GM23338 (cell line): ENCODE measurements around the gene NRIP1. TPM values are rescaled to one million over a fixed set of nuclear protein-coding genes. Genes with fewer than 3 reads are reported as not detected.

ENCODE experiments used
- ATAC-seq: fragments of 200-7000 bp; cut with Tn5 transposase; 3 replicates; pipeline ENCODE4 v1.9.1; 2020
- DNase-seq: peaks from one replicate; pipeline ENCODE4 v3.0.0-alpha.2; 2015; ENCODE audit warnings: low spot score
- H2AFZ ChIP-seq: fragments of 200-600 bp; sonication (generic); 2 replicates; pipeline ENCODE4 v1.8.0; 2016; ENCODE audit warnings: antibody characterized with exemption, mild to moderate bottlenecking, moderate library complexity
- H3F3A ChIP-seq: fragments of 200-600 bp; sonication (generic); replicated peaks from 2 replicates; pipeline ENCODE4 v1.8.0; 2017; ENCODE audit warnings: antibody characterized with exemption, mixed run types, low read depth
- H3K27ac ChIP-seq: fragments of 200-600 bp; sonication (generic); 2 replicates; pipeline ENCODE4 v1.6.1; 2016; ENCODE audit warnings: low read depth
- H3K27me3 ChIP-seq: fragments of 200-600 bp; sonication (generic); 2 replicates; pipeline ENCODE4 v1.8.0; 2016; ENCODE audit warnings: mild to moderate bottlenecking, mixed run types, moderate library complexity; ENCODE audit not compliant: insufficient read depth
- H3K36me3 ChIP-seq: fragments of 200-600 bp; sonication (generic); 2 replicates; pipeline ENCODE4 v1.8.0; 2016; ENCODE audit warnings: mild to moderate bottlenecking; ENCODE audit not compliant: insufficient read depth
- H3K4me1 ChIP-seq: fragments of 200-600 bp; sonication (generic); 2 replicates; pipeline ENCODE4 v1.8.0; 2016; ENCODE audit warnings: mild to moderate bottlenecking, moderate library complexity; ENCODE audit not compliant: insufficient read depth
- H3K4me2 ChIP-seq: fragments of 200-600 bp; sonication (generic); 2 replicates; pipeline ENCODE4 v1.7.1; 2017; ENCODE audit warnings: mixed run types
- H3K4me3 ChIP-seq: fragments of 200-600 bp; sonication (generic); 2 replicates; pipeline ENCODE4 v1.6.1; 2016; ENCODE audit warnings: mixed run types
- H3K79me2 ChIP-seq: fragments of 200-600 bp; sonication (generic); replicated peaks from 2 replicates; pipeline ENCODE4 v1.8.0; 2017; ENCODE audit warnings: mild to moderate bottlenecking; ENCODE audit not compliant: insufficient read depth
- H3K9me2 ChIP-seq: fragments of 200-600 bp; sonication (generic); 2 replicates; pipeline ENCODE4 v1.8.0; 2017; ENCODE audit not compliant: insufficient read depth
- H4K20me1 ChIP-seq: fragments of 200-600 bp; sonication (generic); replicated peaks from 2 replicates; pipeline ENCODE4 v1.8.0; 2017; ENCODE audit warnings: mild to moderate bottlenecking; ENCODE audit not compliant: insufficient read depth
- H3K27ac Mint-ChIP-seq: 2 replicates; pipeline ENCODE4 v1.8.0; 2020; ENCODE audit warnings: inconsistent platforms, mild to moderate bottlenecking, moderate library complexity, mixed read lengths
- H3K27me3 Mint-ChIP-seq: 3 replicates; pipeline ENCODE4 v1.8.0; 2022; ENCODE audit warnings: low read depth, mild to moderate bottlenecking, moderate library complexity, mixed read lengths, inconsistent platforms; ENCODE audit not compliant: insufficient read depth, poor library complexity
- H3K36me3 Mint-ChIP-seq: 3 replicates; pipeline ENCODE4 v1.8.0; 2021; ENCODE audit warnings: low read depth, mild to moderate bottlenecking, inconsistent platforms, moderate library complexity, mixed read lengths
- H3K4me1 Mint-ChIP-seq: 3 replicates; pipeline ENCODE4 v1.8.0; 2020; ENCODE audit warnings: mild to moderate bottlenecking, inconsistent platforms, mixed read lengths
- H3K4me3 Mint-ChIP-seq: 3 replicates; pipeline ENCODE4 v1.8.0; 2021; ENCODE audit warnings: moderate library complexity, mild to moderate bottlenecking, inconsistent platforms, mixed read lengths
- H3K9me3 Mint-ChIP-seq: 3 replicates; pipeline ENCODE4 v1.8.0; 2020; ENCODE audit warnings: moderate library complexity, mild to moderate bottlenecking, inconsistent platforms, mixed read lengths
- CREB1 ChIP-seq: fragments of 250-450 bp; sonication (Bioruptor Pico); IDR thresholded peaks from 2 replicates; pipeline ENCODE4 v1.5.0; 2020; ENCODE audit warnings: low read depth, mild to moderate bottlenecking, moderate library complexity
- EZH2 ChIP-seq: fragments of 200-600 bp; sonication (generic); IDR thresholded peaks from one replicate; pipeline ENCODE4 v1.8.0; 2017; ENCODE audit warnings: antibody characterized with exemption, mild to moderate bottlenecking, low read depth; ENCODE audit not compliant: unreplicated experiment
- EZH2phosphoT487 ChIP-seq: fragments of 200-600 bp; sonication (generic); IDR thresholded peaks from one replicate; pipeline ENCODE4 v1.8.1; 2018; ENCODE audit warnings: antibody characterized with exemption; ENCODE audit not compliant: unreplicated experiment
- JUNB ChIP-seq: IDR thresholded peaks from one replicate; pipeline ENCODE4 v1.6.1; 2016; ENCODE audit warnings: antibody characterized with exemption; ENCODE audit not compliant: unreplicated experiment
- NANOG ChIP-seq: IDR thresholded peaks from 2 replicates; pipeline ENCODE4 v1.6.1; 2016; ENCODE audit warnings: antibody characterized with exemption, borderline replicate concordance
- STAT1 ChIP-seq: IDR thresholded peaks from one replicate; pipeline ENCODE4 v1.6.1; 2016; ENCODE audit warnings: antibody characterized with exemption; ENCODE audit not compliant: unreplicated experiment
- ZNF114 ChIP-seq: fragments of 250-450 bp; sonication (Bioruptor Pico); IDR thresholded peaks from 2 replicates; pipeline ENCODE4 v1.5.0; 2020; ENCODE audit warnings: mild to moderate bottlenecking, moderate library complexity
- ZNF331 ChIP-seq: fragments of 250-450 bp; sonication (Bioruptor Pico); IDR thresholded peaks from 2 replicates; pipeline ENCODE4 v1.5.0; 2020; ENCODE audit warnings: low read depth, mild to moderate bottlenecking, moderate library complexity
- polyA plus RNA-seq: library from polyadenylated mRNA; unstranded; fragments of >200 nt; fragmentation: Nextera tagmentation; extraction: Ambion mirVana; gene quantifications from 2 replicates; pipeline ENCODE4 v1.2.1, GENCODE V29; 2016
- total RNA-seq: library from RNA; depleted of rRNA; stranded (reverse); fragments of >200 nt; shearing (Covaris generic); gene quantifications from 2 replicates; pipeline ENCODE4 v1.2.3, GENCODE V29; 2014
- TF ChIP-seq, protein P1 (sequence below): IDR thresholded peaks from one replicate; pipeline ENCODE4 v1.6.1; 2018; ENCODE audit warnings: antibody characterized with exemption; ENCODE audit not compliant: unreplicated experiment
- TF ChIP-seq, protein P2 (sequence below), 2 experiments: fragments of 200-600 bp in 1 of 2; sonication (generic) in 1 of 2; conservative IDR thresholded peaks; 2 replicates each; pipeline versions ENCODE4 v1.5.1 to v1.6.1; 2016 to 2017; ENCODE audit warnings: antibody characterized with exemption in 2 of 2, low read depth in 2 of 2, mild to moderate bottlenecking in 2 of 2, moderate library complexity in 1 of 2
- TF ChIP-seq, protein P3 (sequence below): IDR thresholded peaks from 2 replicates; pipeline ENCODE4 v1.6.1; 2016; ENCODE audit warnings: antibody characterized with exemption
- TF ChIP-seq, protein P4 (sequence below): fragments of 250-450 bp; sonication (Bioruptor Pico); IDR thresholded peaks from 2 replicates; pipeline ENCODE4 v1.5.0; 2020; ENCODE audit warnings: mild to moderate bottlenecking, moderate library complexity

Gene NRIP1
- total and polyA plus RNA-seq, 2 experiments from 2014 or later = 3.0 to 9.0 TPM

DNA sequence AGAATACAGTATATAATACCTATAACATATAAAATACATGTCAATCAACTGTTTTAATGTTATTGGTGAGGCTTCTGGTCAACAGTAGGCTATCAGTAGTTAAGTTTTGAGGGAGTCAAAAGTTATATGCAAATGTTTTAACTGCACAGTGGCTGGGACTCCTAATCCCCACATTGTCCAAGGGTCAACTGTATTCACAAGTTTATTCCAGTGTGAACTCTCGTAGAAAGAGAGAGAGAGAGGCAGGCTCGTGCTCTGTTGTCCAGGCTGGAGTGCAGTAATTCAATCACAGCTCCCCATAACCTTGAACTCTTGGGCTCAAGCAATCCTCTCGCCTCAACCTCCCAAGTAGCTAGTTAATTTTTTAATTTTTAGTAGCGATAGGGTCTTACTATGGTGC lies 66.0 kb downstream of the NRIP1 start (continued):
- TF ChIP-seq, protein P1, sequence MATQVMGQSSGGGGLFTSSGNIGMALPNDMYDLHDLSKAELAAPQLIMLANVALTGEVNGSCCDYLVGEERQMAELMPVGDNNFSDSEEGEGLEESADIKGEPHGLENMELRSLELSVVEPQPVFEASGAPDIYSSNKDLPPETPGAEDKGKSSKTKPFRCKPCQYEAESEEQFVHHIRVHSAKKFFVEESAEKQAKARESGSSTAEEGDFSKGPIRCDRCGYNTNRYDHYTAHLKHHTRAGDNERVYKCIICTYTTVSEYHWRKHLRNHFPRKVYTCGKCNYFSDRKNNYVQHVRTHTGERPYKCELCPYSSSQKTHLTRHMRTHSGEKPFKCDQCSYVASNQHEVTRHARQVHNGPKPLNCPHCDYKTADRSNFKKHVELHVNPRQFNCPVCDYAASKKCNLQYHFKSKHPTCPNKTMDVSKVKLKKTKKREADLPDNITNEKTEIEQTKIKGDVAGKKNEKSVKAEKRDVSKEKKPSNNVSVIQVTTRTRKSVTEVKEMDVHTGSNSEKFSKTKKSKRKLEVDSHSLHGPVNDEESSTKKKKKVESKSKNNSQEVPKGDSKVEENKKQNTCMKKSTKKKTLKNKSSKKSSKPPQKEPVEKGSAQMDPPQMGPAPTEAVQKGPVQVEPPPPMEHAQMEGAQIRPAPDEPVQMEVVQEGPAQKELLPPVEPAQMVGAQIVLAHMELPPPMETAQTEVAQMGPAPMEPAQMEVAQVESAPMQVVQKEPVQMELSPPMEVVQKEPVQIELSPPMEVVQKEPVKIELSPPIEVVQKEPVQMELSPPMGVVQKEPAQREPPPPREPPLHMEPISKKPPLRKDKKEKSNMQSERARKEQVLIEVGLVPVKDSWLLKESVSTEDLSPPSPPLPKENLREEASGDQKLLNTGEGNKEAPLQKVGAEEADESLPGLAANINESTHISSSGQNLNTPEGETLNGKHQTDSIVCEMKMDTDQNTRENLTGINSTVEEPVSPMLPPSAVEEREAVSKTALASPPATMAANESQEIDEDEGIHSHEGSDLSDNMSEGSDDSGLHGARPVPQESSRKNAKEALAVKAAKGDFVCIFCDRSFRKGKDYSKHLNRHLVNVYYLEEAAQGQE = no peak
- TF ChIP-seq CREB1 (CRISPR knock-in tag) = no peak

DNA sequence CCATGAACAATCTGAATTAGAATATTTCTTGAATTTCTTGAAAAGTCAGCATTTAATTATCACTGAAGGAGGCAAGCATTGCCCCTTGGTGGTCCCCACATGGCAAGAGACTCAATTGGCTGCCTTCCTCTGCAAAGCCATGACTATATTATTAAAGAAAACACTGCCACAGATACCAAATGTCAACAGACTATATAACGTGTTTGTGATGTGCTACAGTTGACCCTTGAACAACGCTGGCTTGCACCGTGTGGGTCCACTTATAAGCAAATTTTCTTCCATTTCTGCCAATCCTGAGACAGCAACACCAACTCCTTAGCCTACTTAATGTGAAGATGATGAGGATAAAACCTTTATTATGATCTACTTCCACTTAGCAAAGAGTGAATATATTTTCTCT lies 66.5 kb downstream of the NRIP1 start:
- DNase-seq = no peak
- no peaks in the 10 kb centered on the region for H3K36me3 ChIP-seq
- H3K4me2 ChIP-seq = no peak overlapping the region
- H3K4me1 ChIP-seq = peaks cover 25% of the 10 kb centered on the region
- H2AFZ ChIP-seq = no peak overlapping the region
- no peak overlapping the region for H3K27ac ChIP-seq
- Mint-ChIP-seq H3K4me3 (no peak overlapping the region), H3K27ac (no peak overlapping the region), H3K27me3 (peaks cover under 1% of the 10 kb centered on the region), H3K9me3 (no peaks in the 10 kb centered on the region), H3K4me1 (peaks cover 37% of the 10 kb centered on the region), H3K36me3 (no peaks in the 10 kb centered on the region)
- TF ChIP-seq JUNB = no peak
- no peak for TF ChIP-seq ZNF331 (CRISPR knock-in tag)
- no peak for TF ChIP-seq EZH2phosphoT487
- no peak for TF ChIP-seq ZNF114 (CRISPR knock-in tag)
- TF ChIP-seq, protein P2, sequence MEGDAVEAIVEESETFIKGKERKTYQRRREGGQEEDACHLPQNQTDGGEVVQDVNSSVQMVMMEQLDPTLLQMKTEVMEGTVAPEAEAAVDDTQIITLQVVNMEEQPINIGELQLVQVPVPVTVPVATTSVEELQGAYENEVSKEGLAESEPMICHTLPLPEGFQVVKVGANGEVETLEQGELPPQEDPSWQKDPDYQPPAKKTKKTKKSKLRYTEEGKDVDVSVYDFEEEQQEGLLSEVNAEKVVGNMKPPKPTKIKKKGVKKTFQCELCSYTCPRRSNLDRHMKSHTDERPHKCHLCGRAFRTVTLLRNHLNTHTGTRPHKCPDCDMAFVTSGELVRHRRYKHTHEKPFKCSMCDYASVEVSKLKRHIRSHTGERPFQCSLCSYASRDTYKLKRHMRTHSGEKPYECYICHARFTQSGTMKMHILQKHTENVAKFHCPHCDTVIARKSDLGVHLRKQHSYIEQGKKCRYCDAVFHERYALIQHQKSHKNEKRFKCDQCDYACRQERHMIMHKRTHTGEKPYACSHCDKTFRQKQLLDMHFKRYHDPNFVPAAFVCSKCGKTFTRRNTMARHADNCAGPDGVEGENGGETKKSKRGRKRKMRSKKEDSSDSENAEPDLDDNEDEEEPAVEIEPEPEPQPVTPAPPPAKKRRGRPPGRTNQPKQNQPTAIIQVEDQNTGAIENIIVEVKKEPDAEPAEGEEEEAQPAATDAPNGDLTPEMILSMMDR (conservative IDR thresholded peaks at IDR 0.05; ENCODE audit: low read depth in 2 of 2) = no peak
- TF ChIP-seq CREB1 (CRISPR knock-in tag) = no peak
- TF ChIP-seq EZH2 = no peak
- TF ChIP-seq, protein P3, sequence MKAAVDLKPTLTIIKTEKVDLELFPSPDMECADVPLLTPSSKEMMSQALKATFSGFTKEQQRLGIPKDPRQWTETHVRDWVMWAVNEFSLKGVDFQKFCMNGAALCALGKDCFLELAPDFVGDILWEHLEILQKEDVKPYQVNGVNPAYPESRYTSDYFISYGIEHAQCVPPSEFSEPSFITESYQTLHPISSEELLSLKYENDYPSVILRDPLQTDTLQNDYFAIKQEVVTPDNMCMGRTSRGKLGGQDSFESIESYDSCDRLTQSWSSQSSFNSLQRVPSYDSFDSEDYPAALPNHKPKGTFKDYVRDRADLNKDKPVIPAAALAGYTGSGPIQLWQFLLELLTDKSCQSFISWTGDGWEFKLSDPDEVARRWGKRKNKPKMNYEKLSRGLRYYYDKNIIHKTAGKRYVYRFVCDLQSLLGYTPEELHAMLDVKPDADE = no peak
- no peak for TF ChIP-seq STAT1
- TF ChIP-seq NANOG = no peak
- TF ChIP-seq, protein P4, sequence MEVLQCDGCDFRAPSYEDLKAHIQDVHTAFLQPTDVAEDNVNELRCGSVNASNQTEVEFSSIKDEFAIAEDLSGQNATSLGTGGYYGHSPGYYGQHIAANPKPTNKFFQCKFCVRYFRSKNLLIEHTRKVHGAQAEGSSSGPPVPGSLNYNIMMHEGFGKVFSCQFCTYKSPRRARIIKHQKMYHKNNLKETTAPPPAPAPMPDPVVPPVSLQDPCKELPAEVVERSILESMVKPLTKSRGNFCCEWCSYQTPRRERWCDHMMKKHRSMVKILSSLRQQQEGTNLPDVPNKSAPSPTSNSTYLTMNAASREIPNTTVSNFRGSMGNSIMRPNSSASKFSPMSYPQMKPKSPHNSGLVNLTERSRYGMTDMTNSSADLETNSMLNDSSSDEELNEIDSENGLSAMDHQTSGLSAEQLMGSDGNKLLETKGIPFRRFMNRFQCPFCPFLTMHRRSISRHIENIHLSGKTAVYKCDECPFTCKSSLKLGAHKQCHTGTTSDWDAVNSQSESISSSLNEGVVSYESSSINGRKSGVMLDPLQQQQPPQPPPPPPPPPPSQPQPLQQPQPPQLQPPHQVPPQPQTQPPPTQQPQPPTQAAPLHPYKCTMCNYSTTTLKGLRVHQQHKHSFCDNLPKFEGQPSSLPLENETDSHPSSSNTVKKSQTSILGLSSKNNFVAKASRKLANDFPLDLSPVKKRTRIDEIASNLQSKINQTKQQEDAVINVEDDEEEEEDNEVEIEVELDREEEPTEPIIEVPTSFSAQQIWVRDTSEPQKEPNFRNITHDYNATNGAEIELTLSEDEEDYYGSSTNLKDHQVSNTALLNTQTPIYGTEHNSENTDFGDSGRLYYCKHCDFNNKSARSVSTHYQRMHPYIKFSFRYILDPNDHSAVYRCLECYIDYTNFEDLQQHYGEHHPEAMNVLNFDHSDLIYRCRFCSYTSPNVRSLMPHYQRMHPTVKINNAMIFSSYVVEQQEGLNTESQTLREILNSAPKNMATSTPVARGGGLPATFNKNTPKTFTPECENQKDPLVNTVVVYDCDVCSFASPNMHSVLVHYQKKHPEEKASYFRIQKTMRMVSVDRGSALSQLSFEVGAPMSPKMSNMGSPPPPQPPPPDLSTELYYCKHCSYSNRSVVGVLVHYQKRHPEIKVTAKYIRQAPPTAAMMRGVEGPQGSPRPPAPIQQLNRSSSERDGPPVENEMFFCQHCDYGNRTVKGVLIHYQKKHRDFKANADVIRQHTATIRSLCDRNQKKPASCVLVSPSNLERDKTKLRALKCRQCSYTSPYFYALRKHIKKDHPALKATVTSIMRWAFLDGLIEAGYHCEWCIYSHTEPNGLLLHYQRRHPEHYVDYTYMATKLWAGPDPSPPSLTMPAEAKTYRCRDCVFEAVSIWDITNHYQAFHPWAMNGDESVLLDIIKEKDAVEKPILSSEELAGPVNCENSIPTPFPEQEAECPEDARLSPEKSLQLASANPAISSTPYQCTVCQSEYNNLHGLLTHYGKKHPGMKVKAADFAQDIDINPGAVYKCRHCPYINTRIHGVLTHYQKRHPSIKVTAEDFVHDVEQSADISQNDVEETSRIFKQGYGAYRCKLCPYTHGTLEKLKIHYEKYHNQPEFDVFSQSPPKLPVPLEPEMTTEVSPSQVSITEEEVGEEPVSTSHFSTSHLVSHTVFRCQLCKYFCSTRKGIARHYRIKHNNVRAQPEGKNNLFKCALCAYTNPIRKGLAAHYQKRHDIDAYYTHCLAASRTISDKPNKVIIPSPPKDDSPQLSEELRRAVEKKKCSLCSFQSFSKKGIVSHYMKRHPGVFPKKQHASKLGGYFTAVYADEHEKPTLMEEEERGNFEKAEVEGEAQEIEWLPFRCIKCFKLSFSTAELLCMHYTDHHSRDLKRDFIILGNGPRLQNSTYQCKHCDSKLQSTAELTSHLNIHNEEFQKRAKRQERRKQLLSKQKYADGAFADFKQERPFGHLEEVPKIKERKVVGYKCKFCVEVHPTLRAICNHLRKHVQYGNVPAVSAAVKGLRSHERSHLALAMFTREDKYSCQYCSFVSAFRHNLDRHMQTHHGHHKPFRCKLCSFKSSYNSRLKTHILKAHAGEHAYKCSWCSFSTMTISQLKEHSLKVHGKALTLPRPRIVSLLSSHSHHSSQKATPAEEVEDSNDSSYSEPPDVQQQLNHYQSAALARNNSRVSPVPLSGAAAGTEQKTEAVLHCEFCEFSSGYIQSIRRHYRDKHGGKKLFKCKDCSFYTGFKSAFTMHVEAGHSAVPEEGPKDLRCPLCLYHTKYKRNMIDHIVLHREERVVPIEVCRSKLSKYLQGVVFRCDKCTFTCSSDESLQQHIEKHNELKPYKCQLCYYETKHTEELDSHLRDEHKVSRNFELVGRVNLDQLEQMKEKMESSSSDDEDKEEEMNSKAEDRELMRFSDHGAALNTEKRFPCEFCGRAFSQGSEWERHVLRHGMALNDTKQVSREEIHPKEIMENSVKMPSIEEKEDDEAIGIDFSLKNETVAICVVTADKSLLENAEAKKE (CRISPR knock-in tag) = no peak
- H3F3A ChIP-seq = no peaks in the 10 kb centered on the region
- H3K27me3 ChIP-seq = no peaks in the 10 kb centered on the region
- no peaks in the 10 kb centered on the region for H4K20me1 ChIP-seq
- H3K4me3 ChIP-seq = no peak overlapping the region
- ATAC-seq = no peak
- H3K79me2 ChIP-seq = no peaks in the 10 kb centered on the region; the same call in 1 of the 2 replicates
- H3K9me2 ChIP-seq = no peaks in the 10 kb centered on the region
